Esophagus muscularis mucosa (tissue), 4 donors: ENCODE measurements around the gene CD2BP2. TPM values are rescaled to one million over a fixed set of nuclear protein-coding genes. Genes with fewer than 3 reads are reported as not detected.

Experiments
- DNase-seq: peaks from one replicate; pipeline ENCODE4 v3.0.0-alpha.2; 2017; ENCODE audit errors: extremely low spot score
- H3K27ac ChIP-seq, 4 donors: fragments of 200-600 bp; sonication (generic); replicated peaks in 1 of 4; 1 replicate in 3 of 4; 2 replicates in 1 of 4; pipeline ENCODE4 v1.5.1; 2016 to 2019; ENCODE audit warnings: mild to moderate bottlenecking in 1 of 4
- H3K27me3 ChIP-seq, 4 donors: fragments of 200-600 bp; sonication (generic); one replicate each; pipeline versions ENCODE4 v1.5.1 to v1.6.0; 2016 to 2019
- H3K36me3 ChIP-seq, 4 donors: fragments of 200-600 bp; sonication (generic); one replicate each; pipeline ENCODE4 v1.5.1; 2016 to 2019
- H3K4me1 ChIP-seq, 4 donors: fragments of 200-600 bp; sonication (generic); one replicate each; pipeline ENCODE4 v1.5.1; 2016 to 2019
- H3K4me3 ChIP-seq, 4 donors: fragments of 200-600 bp; sonication (generic); 1 replicate in 2 of 4; 2 replicates in 2 of 4; pipeline ENCODE4 v1.5.1; 2016 to 2019; ENCODE audit warnings: mild to moderate bottlenecking in 4 of 4, moderate library complexity in 1 of 4
- H3K9me3 ChIP-seq, 4 donors: fragments of 200-600 bp; sonication (generic); 1 replicate in 3 of 4; 2 replicates in 1 of 4; pipeline ENCODE4 v1.5.1; 2016 to 2019
- CTCF ChIP-seq, 3 experiments: fragments of 200-600 bp in 2 of 3; fragments of 450-650 bp in 1 of 3; sonication (generic) in 2 of 3; IDR thresholded peaks; one replicate each; pipeline ENCODE4 v1.5.1; 2017 to 2019; ENCODE audit warnings: antibody characterized with exemption in 3 of 3, mild to moderate bottlenecking in 2 of 3, moderate library complexity in 1 of 3
- EP300 ChIP-seq: sonication (generic); formaldehyde crosslinking; IDR thresholded peaks from one replicate; pipeline ENCODE4 v1.6.1; 2017; ENCODE audit warnings: antibody characterized with exemption
- POLR2A ChIP-seq: fragments of 450-650 bp; IDR thresholded peaks from one replicate; pipeline ENCODE4 v1.6.1; 2017; ENCODE audit warnings: antibody characterized with exemption, moderate library complexity, mild to moderate bottlenecking, low read depth
- POLR2AphosphoS5 ChIP-seq, 2 donors: sonication (generic); formaldehyde crosslinking; IDR thresholded peaks; one replicate each; pipeline ENCODE4 v1.6.1; 2017; ENCODE audit warnings: antibody characterized with exemption in 2 of 2
- WGBS: methylation state at CpG from one replicate; pipeline ENCODE4 v1.1.5; 2018; 5-methylcytosine and 5-hydroxymethylcytosine counted together
- intact Hi-C: fragments of 100-400 bp; cut with DNase I; formaldehyde crosslinking; loops from one replicate; pipeline ENCODE4 v1.15.1; 2023
- total RNA-seq, 4 donors: library from RNA; depleted of rRNA; stranded (reverse); fragments of >200 nt; gene quantifications; one replicate each; pipeline versions ENCODE4 v1.1.0 to v1.2.1, GENCODE V29; 2016

CD2BP2 gene
- total RNA-seq, 4 donors from 2014 or later = 24.9 to 63.9 (median 41.8) TPM

GRCh38 chr16:30395155-30395991, 40.3 kb upstream of the CD2BP2 start, which contains the start of gene ZNF48:
Gene ZNF48, plus strand, starts transcription at chr16:30395420. Its CDS starts 375 bp downstream, at chr16:30395795.
- Histone ChIP-seq H3K36me3 (peaks cover 6 to 22% (median 16%) of the 10 kb centered on the region in 4 donors), H3K4me3 (peak within 1 kb of the TSS; percentile 82 to 98 (median 91)), H3K27me3 (no peaks in the 10 kb centered on the region), H3K4me1 (peaks cover 18 to 55% (median 49%) of the 10 kb centered on the region in 4 donors), H3K9me3 (no peaks in the 10 kb centered on the region), H3K27ac (peak within 1 kb of the TSS; percentile 86 to 90 (median 89))
- WGBS = 0% methylated on average over 7 of the region's 103 CpGs
- DNase-seq = no peak
- intact Hi-C loops = no loop called here
- TF ChIP-seq CTCF (IDR thresholded peaks at IDR 0.05) (peak; percentile 26 to 56 (median 47)), POLR2A (peak; percentile 29), EP300 (no peak), POLR2AphosphoS5 (IDR thresholded peaks at IDR 0.05) (peak; percentile 72 to 79)

- WGBS = 6% methylated on average over 28 of the region's 31 CpGs
- Histone ChIP-seq H3K4me3 (peak overlapping the region; percentile 82 to 98 (median 91)), H3K27me3 (no peaks in the 10 kb centered on the region), H3K27ac (peak overlapping the region; percentile 86 to 90 (median 89)), H3K9me3 (no peaks in the 10 kb centered on the region), H3K4me1 (peaks cover 18 to 51% (median 44%) of the 10 kb centered on the region in 4 donors), H3K36me3 (peaks cover 6 to 22% (median 16%) of the 10 kb centered on the region in 4 donors)
- no peak for DNase-seq
- intact Hi-C loops = no loop called here
- TF ChIP-seq POLR2AphosphoS5 (IDR thresholded peaks at IDR 0.05) (no peak), CTCF (IDR thresholded peaks at IDR 0.05) (no peak), EP300 (no peak), POLR2A (no peak)
Measured at GRCh38 chr16:30394592-30395154, 39.6 kb upstream of the CD2BP2 start.

- 34% methylated on average over 2 of the region's 2 CpGs for WGBS
- peaks cover 6 to 21% (median 16%) of the 10 kb centered on the region in 4 donors for H3K4me1 ChIP-seq
- H3K4me3 ChIP-seq = no peak overlapping the region
- H3K36me3 ChIP-seq = no peaks in the 10 kb centered on the region
- TF ChIP-seq CTCF (IDR thresholded peaks at IDR 0.05) (no peak), EP300 (no peak), POLR2A (no peak), POLR2AphosphoS5 (IDR thresholded peaks at IDR 0.05) (no peak)
- no peaks in the 10 kb centered on the region for H3K9me3 ChIP-seq
- no peaks in the 10 kb centered on the region for H3K27me3 ChIP-seq
- intact Hi-C loops = no loop called here
- no peak overlapping the region for H3K27ac ChIP-seq
- DNase-seq = no peak
Measured at GRCh38 chr16:30383521-30383920, 28.4 kb upstream of the CD2BP2 start.

GRCh38 chr16:30382111-30382881, 27.2 kb upstream of the CD2BP2 start, which contains the start of gene SEPTIN1:
Gene SEPTIN1, minus strand, starts transcription at chr16:30382561. Its CDS starts 19 bp downstream, at chr16:30382542.
- H3K4me3 ChIP-seq = no peak within 1 kb of the TSS
- peak within 1 kb of the TSS in 1 of 4 donors; percentile 8 for H3K27ac ChIP-seq
- intact Hi-C loops = no loop called here
- peaks cover 7 to 24% (median 21%) of the 10 kb centered on the region in 4 donors for H3K4me1 ChIP-seq
- WGBS = 71% methylated on average over 7 of the region's 12 CpGs
- H3K36me3 ChIP-seq = no peaks in the 10 kb centered on the region
- no peaks in the 10 kb centered on the region for H3K27me3 ChIP-seq
- DNase-seq = no peak
- TF ChIP-seq EP300 = no peak
- TF ChIP-seq POLR2AphosphoS5 (IDR thresholded peaks at IDR 0.05) = no peak
- TF ChIP-seq POLR2A = no peak
- TF ChIP-seq CTCF (IDR thresholded peaks at IDR 0.05) = no peak
- no peaks in the 10 kb centered on the region for H3K9me3 ChIP-seq
